ENCODE data around the gene DOC2B. TPM values are rescaled to one million over a fixed set of nuclear protein-coding genes. Genes with fewer than 3 reads are reported as not detected.

DOC2B gene
- polyA plus RNA-seq, 1 donor from 2014 or later, result 4.8 TPM

GRCh38 chr17:149897-150584 lies 31.4 kb downstream of the DOC2B start:
- TF ChIP-seq EP300 (conservative IDR thresholded peaks at IDR 0.05; ENCODE audit: poor library complexity, severe bottlenecking), result no peak
- TF ChIP-seq MXI1 (conservative IDR thresholded peaks at IDR 0.05; ENCODE audit: poor library complexity, severe bottlenecking), result no peak
- no peak for TF ChIP-seq POLR2AphosphoS5 (IDR thresholded peaks at IDR 0.05)
- no peak for TF ChIP-seq TAF1 (IDR thresholded peaks at IDR 0.05; ENCODE audit: low read depth)
- no peak for TF ChIP-seq REST (IDR thresholded peaks at IDR 0.05; ENCODE audit: borderline replicate concordance)
- TF ChIP-seq RAD21 (conservative IDR thresholded peaks at IDR 0.05), result no peak
- TF ChIP-seq CTCF (IDR thresholded peaks at IDR 0.05; ENCODE audit: poor library complexity, severe bottlenecking), result no peak
- Histone ChIP-seq H3K4me2 (ENCODE audit: low read length) (no peak overlapping the region), H3K9me3 (ENCODE audit: low read length) (no peaks in the 10 kb centered on the region), H3K4me3 (ENCODE audit: low read length) (no peak overlapping the region), H2AFZ (ENCODE audit: low read depth, low read length) (no peak overlapping the region), H3K9ac (ENCODE audit: low read length) (no peak overlapping the region), H3K79me2 (replicated peaks; ENCODE audit: insufficient read depth, low read length) (no peaks in the 10 kb centered on the region), H3F3A (ENCODE audit: insufficient read depth, low read length, poor library complexity, severe bottlenecking) (no peaks in the 10 kb centered on the region), H4K20me1 (ENCODE audit: insufficient read depth) (no peaks in the 10 kb centered on the region), H3K9me2 (ENCODE audit: insufficient read depth, low read length) (no peaks in the 10 kb centered on the region), H3K36me3 (ENCODE audit: insufficient read depth, low read length) (no peaks in the 10 kb centered on the region), H3K27ac (ENCODE audit: low read length) (no peak overlapping the region), H3K27me3 (ENCODE audit: insufficient read depth, low read depth, low read length) (no peaks in the 10 kb centered on the region)

GRCh38 chr17:149231-149630 lies 32.2 kb downstream of the DOC2B start:
- no peak overlapping the region for H3K4me3 ChIP-seq (ENCODE audit: low read length)
- no peak overlapping the region for H3K9ac ChIP-seq (ENCODE audit: low read length)
- no peaks in the 10 kb centered on the region for H3K9me3 ChIP-seq (ENCODE audit: low read length)
- no peak overlapping the region for H2AFZ ChIP-seq (ENCODE audit: low read depth, low read length)
- no peaks in the 10 kb centered on the region for H4K20me1 ChIP-seq (ENCODE audit: insufficient read depth)
- H3F3A ChIP-seq (ENCODE audit: insufficient read depth, low read length, poor library complexity, severe bottlenecking), result no peaks in the 10 kb centered on the region
- no peaks in the 10 kb centered on the region for H3K36me3 ChIP-seq (ENCODE audit: insufficient read depth, low read length)
- TF ChIP-seq TAF1 (IDR thresholded peaks at IDR 0.05; ENCODE audit: low read depth) (no peak), SMC3 (conservative IDR thresholded peaks at IDR 0.05; ENCODE audit: poor library complexity) (no peak), REST (IDR thresholded peaks at IDR 0.05; ENCODE audit: borderline replicate concordance) (no peak), EP300 (conservative IDR thresholded peaks at IDR 0.05; ENCODE audit: poor library complexity, severe bottlenecking) (no peak), EZH2 (IDR thresholded peaks at IDR 0.05; ENCODE audit: borderline replicate concordance, insufficient read depth, low read length, poor library complexity, severe bottlenecking) (no peak), RAD21 (conservative IDR thresholded peaks at IDR 0.05) (no peak), CTCF (IDR thresholded peaks at IDR 0.05; ENCODE audit: poor library complexity, severe bottlenecking) (no peak), MXI1 (conservative IDR thresholded peaks at IDR 0.05; ENCODE audit: poor library complexity, severe bottlenecking) (no peak)
- H3K9me2 ChIP-seq (ENCODE audit: insufficient read depth, low read length), result no peaks in the 10 kb centered on the region
- H3K27ac ChIP-seq (ENCODE audit: low read length), result no peak overlapping the region
- H3K79me2 ChIP-seq (replicated peaks; ENCODE audit: insufficient read depth, low read length), result no peaks in the 10 kb centered on the region
- no peaks in the 10 kb centered on the region for H3K27me3 ChIP-seq (ENCODE audit: insufficient read depth, low read depth, low read length)
- H3K4me2 ChIP-seq (ENCODE audit: low read length), result no peak overlapping the region

All from neural cell (in vitro differentiated cells).